ENCODE results near the gene NUCB1. TPM values are rescaled to one million over a fixed set of nuclear protein-coding genes. Genes with fewer than 3 reads are reported as not detected.
A peak's percentile ranks its signal among the peaks of the same experiment; 100 is the strongest.

The NUCB1 gene
- total and polyA plus RNA-seq, 9 of the 15 experiments (the other 6 are each of a cell fraction or from before 2014, with no cell fraction given) = 3.1 to 153 (median 71.7) TPM

- TF ChIP-seq ZNF511 (CRISPR knock-in tag; IDR thresholded peaks at IDR 0.05) (no peak), ATF1 (CRISPR knock-in tag; IDR thresholded peaks at IDR 0.05) (no peak), ATF1 (tag; IDR thresholded peaks at IDR 0.05) (peak; percentile 11; the same call in 1 of the 2 replicates), SOX6 (IDR thresholded peaks at IDR 0.05) (no peak), HDAC8 (tag; IDR thresholded peaks at IDR 0.05) (no peak), ELF4 (CRISPR knock-in tag; IDR thresholded peaks at IDR 0.05) (no peak), GABPB2 (CRISPR knock-in tag; conservative IDR thresholded peaks at IDR 0.05) (no peak), ZKSCAN8 (CRISPR knock-in tag; IDR thresholded peaks at IDR 0.05) (no peak), SPI1 (IDR thresholded peaks at IDR 0.05; ENCODE audit: borderline replicate concordance, low read depth, low read length) (no peak), ZNF561 (CRISPR knock-in tag; conservative IDR thresholded peaks at IDR 0.05) (no peak), HDGF (IDR thresholded peaks at IDR 0.05) (0 out of 2 replicates have a peak, but pooled peaks have one; percentile 7), PURB (CRISPR knock-in tag; IDR thresholded peaks at IDR 0.05; ENCODE audit: low read depth) (no peak), MTA1 (IDR thresholded peaks at IDR 0.05; ENCODE audit: borderline replicate concordance) (no peak), ZNF57 (CRISPR knock-in tag; IDR thresholded peaks at IDR 0.05) (no peak), ZNF174 (CRISPR knock-in tag; IDR thresholded peaks at IDR 0.05) (no peak), ZNF324 (CRISPR knock-in tag; IDR thresholded peaks at IDR 0.05) (no peak), ZNF395 (CRISPR knock-in tag; IDR thresholded peaks at IDR 0.05) (0 out of 2 replicates have a peak, but pooled peaks have one; percentile 27), HLTF (IDR thresholded peaks at IDR 0.05) (0 out of 2 replicates have a peak, but pooled peaks have one; percentile 30), MECOM (CRISPR knock-in tag; IDR thresholded peaks at IDR 0.05) (no peak), FIP1L1 (IDR thresholded peaks at IDR 0.05; ENCODE audit: low read depth, low read length, poor library complexity, severe bottlenecking) (no peak), EGR1 (conservative IDR thresholded peaks at IDR 0.05) (no peak), HDAC2 (IDR thresholded peaks at IDR 0.05) (0 out of 2 replicates have a peak, but pooled peaks have one; percentile 14), KLF13 (tag; IDR thresholded peaks at IDR 0.05; ENCODE audit: borderline replicate concordance, low read depth) (no peak)
- TF ChIP-seq, protein P1, sequence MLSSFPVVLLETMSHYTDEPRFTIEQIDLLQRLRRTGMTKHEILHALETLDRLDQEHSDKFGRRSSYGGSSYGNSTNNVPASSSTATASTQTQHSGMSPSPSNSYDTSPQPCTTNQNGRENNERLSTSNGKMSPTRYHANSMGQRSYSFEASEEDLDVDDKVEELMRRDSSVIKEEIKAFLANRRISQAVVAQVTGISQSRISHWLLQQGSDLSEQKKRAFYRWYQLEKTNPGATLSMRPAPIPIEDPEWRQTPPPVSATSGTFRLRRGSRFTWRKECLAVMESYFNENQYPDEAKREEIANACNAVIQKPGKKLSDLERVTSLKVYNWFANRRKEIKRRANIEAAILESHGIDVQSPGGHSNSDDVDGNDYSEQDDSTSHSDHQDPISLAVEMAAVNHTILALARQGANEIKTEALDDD (IDR thresholded peaks at IDR 0.05) = no peak
- TF ChIP-seq, protein P2, sequence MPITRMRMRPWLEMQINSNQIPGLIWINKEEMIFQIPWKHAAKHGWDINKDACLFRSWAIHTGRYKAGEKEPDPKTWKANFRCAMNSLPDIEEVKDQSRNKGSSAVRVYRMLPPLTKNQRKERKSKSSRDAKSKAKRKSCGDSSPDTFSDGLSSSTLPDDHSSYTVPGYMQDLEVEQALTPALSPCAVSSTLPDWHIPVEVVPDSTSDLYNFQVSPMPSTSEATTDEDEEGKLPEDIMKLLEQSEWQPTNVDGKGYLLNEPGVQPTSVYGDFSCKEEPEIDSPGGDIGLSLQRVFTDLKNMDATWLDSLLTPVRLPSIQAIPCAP (CRISPR knock-in tag; IDR thresholded peaks at IDR 0.05; ENCODE audit: borderline replicate concordance) = no peak
- TF ChIP-seq, protein P3, sequence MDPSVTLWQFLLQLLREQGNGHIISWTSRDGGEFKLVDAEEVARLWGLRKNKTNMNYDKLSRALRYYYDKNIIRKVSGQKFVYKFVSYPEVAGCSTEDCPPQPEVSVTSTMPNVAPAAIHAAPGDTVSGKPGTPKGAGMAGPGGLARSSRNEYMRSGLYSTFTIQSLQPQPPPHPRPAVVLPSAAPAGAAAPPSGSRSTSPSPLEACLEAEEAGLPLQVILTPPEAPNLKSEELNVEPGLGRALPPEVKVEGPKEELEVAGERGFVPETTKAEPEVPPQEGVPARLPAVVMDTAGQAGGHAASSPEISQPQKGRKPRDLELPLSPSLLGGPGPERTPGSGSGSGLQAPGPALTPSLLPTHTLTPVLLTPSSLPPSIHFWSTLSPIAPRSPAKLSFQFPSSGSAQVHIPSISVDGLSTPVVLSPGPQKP (CRISPR knock-in tag; IDR thresholded peaks at IDR 0.05) = no peak
Observed at GRCh38 chr19:48900477-48901406, 630 bp downstream of the NUCB1 start (continued).
